ENCODE results near the gene AIF1.

DNA sequence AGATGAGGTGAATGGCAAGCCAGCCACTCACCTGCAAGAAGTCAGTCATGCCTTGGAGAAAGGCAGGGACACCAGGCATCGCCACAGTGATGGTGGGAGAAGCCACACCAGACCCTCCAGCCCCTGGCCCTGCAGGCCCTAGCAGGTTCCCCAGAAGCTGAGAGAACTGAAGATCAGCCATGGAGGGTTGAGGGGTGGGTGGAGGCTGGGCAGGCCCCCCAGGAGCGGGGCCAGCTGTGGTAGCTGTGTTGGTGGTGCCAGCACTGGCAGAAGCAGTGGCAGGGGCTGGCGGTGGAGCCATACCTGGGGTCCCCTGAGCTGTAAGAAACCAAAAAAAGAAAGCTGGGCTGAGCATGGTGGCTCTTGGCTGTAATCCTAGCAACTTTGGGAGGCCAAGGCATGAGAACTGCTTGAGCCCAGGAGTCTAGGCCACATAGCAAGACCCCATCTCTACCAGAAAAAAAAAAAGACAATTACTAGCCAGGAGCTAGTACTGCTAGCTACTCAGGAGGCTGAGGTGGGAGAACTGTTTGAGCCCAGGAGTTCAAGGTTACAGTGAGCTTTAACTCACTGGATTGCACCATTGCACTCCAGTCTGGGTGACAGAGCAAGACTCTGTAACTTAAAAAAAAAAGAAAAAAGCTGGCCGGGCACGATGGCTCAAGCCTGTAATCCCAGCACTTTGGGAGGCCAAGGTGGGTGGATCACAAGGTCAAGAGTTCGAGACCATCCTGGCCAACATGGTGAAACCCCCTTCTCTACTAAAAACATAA, 27.9 kb downstream of the AIF1 start:
- TF ChIP-seq, protein P1, sequence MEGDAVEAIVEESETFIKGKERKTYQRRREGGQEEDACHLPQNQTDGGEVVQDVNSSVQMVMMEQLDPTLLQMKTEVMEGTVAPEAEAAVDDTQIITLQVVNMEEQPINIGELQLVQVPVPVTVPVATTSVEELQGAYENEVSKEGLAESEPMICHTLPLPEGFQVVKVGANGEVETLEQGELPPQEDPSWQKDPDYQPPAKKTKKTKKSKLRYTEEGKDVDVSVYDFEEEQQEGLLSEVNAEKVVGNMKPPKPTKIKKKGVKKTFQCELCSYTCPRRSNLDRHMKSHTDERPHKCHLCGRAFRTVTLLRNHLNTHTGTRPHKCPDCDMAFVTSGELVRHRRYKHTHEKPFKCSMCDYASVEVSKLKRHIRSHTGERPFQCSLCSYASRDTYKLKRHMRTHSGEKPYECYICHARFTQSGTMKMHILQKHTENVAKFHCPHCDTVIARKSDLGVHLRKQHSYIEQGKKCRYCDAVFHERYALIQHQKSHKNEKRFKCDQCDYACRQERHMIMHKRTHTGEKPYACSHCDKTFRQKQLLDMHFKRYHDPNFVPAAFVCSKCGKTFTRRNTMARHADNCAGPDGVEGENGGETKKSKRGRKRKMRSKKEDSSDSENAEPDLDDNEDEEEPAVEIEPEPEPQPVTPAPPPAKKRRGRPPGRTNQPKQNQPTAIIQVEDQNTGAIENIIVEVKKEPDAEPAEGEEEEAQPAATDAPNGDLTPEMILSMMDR (optimal IDR thresholded peaks at IDR 0.05 in 1 of 3, IDR thresholded peaks at IDR 0.05 in 1 of 3, conservative IDR thresholded peaks at IDR 0.05 in 1 of 3; ENCODE audit: extremely low read depth in 1 of 3, insufficient read depth in 2 of 3, low read length in 3 of 3) = no peak
- TF ChIP-seq EZH2 (IDR thresholded peaks at IDR 0.05; ENCODE audit: low read length) = no peak
